Loucy (cell line): Measurements from ENCODE around the gene PDLIM7.

Experiments used
- H2AFZ ChIP-seq: fragments of 200-600 bp; sonication (generic); 2 replicates; pipeline ENCODE4 v1.6.0; 2016; ENCODE audit warnings: antibody characterized with exemption, mild to moderate bottlenecking, low read length, moderate library complexity
- H3F3A ChIP-seq: fragments of 200-600 bp; 2 replicates; pipeline ENCODE4 v1.6.0; 2016; ENCODE audit warnings: antibody characterized with exemption, low read depth, mild to moderate bottlenecking
- H3K27me3 ChIP-seq: fragments of 200-600 bp; sonication (generic); 2 replicates; pipeline ENCODE4 v1.6.1; 2014; ENCODE audit warnings: low read length, mild to moderate bottlenecking; ENCODE audit not compliant: insufficient read depth, poor library complexity, severe bottlenecking
- H3K36me3 ChIP-seq: fragments of 200-600 bp; sonication (generic); 2 replicates; pipeline ENCODE4 v1.6.1; 2016; ENCODE audit warnings: low read length; ENCODE audit not compliant: insufficient read depth
- H3K4me1 ChIP-seq: fragments of 200-600 bp; sonication (generic); 2 replicates; pipeline ENCODE4 v1.5.1; 2014; ENCODE audit warnings: low read length, mild to moderate bottlenecking; ENCODE audit not compliant: insufficient read depth, poor library complexity, severe bottlenecking
- H3K4me2 ChIP-seq: fragments of 200-600 bp; sonication (generic); 2 replicates; pipeline ENCODE4 v1.6.0; 2014; ENCODE audit warnings: antibody characterized with exemption, low read length, low read depth, mild to moderate bottlenecking; ENCODE audit not compliant: poor library complexity, severe bottlenecking
- H3K4me3 ChIP-seq: fragments of 200-600 bp; sonication (generic); 2 replicates; pipeline ENCODE4 v1.5.1; 2014; ENCODE audit warnings: low read length, mild to moderate bottlenecking, mixed read lengths; ENCODE audit not compliant: poor library complexity, severe bottlenecking
- H3K79me2 ChIP-seq: fragments of 200-600 bp; sonication (generic); 2 replicates; pipeline ENCODE4 v1.6.1; 2014; ENCODE audit warnings: low read length; ENCODE audit not compliant: insufficient read depth
- H3K9ac ChIP-seq: fragments of 200-600 bp; sonication (generic); 2 replicates; pipeline ENCODE4 v1.6.0; 2014; ENCODE audit warnings: mild to moderate bottlenecking, low read depth, low read length, moderate library complexity; ENCODE audit not compliant: poor library complexity, severe bottlenecking
- H3K9me2 ChIP-seq: fragments of 200-600 bp; sonication (generic); replicated peaks from 2 replicates; pipeline ENCODE4 v1.6.1; 2016; ENCODE audit warnings: low read depth, low read length, mixed read lengths
- H3K9me3 ChIP-seq: fragments of 200-600 bp; sonication (generic); 2 replicates; pipeline ENCODE4 v1.6.1; 2014; ENCODE audit warnings: mild to moderate bottlenecking, antibody characterized with exemption, low read length, low read depth; ENCODE audit not compliant: insufficient read depth
- H4K20me1 ChIP-seq: fragments of 200-600 bp; sonication (generic); 2 replicates; pipeline ENCODE4 v1.6.0; 2014; ENCODE audit warnings: antibody characterized with exemption, low read length, mild to moderate bottlenecking; ENCODE audit not compliant: insufficient read depth, poor library complexity, severe bottlenecking
- CTCF ChIP-seq: fragments of 200-600 bp; sonication (generic); conservative IDR thresholded peaks from 2 replicates; pipeline ENCODE4 v1.5.1; 2014; ENCODE audit warnings: mild to moderate bottlenecking, antibody characterized with exemption, low read length
- EZH2phosphoT487 ChIP-seq: fragments of 200-600 bp; IDR thresholded peaks from 2 replicates; pipeline ENCODE4 v1.6.1; 2018; ENCODE audit warnings: antibody characterized with exemption, mild to moderate bottlenecking, moderate library complexity, borderline replicate concordance

Gene PDLIM7

DNA sequence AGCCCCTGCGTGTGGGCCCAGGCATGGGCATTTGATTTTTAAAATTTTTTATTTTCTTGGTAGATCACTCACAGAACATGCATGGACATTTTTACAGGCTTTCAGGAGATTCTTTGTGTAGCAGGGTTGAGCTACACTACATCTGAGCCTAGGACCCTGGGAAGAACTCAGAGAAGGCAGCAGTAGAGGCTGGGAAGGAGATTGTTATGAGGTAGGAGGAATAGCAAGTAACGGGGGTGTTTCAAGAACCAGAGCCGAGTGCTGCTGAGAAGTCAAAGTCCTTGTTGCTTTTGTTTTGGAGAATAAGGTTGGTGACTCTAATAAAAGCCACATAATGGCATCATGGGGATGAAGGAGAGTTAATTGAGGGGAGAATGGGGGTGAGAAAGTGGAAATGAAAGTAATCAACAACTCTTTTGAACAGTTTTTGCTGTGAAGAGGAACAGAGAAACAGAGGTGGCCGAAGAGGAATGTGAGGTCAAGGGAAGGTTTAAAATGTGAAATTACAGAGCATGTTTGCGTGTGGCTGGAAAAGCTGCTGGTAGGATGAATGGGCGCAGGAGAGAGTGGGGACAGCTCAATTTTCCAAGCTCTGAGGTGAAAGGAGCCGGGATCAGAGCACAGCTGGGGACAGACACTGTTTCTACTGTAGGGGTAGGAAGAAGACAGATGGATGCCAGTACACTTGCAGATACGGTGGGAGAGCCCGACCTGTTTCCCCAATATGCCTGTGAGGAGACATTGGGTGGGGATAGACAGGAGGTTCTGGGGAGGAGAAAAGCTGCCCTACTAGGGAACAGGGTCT, 4.7 kb upstream of the PDLIM7 start:
- H3K9ac ChIP-seq: no peak overlapping the region
- no peaks in the 10 kb centered on the region for H3K79me2 ChIP-seq
- no peak for TF ChIP-seq CTCF
- no peak for TF ChIP-seq EZH2phosphoT487
- no peaks in the 10 kb centered on the region for H4K20me1 ChIP-seq
- no peaks in the 10 kb centered on the region for H3K4me1 ChIP-seq
- no peaks in the 10 kb centered on the region for H3K9me3 ChIP-seq
- no peaks in the 10 kb centered on the region for H3K27me3 ChIP-seq
- no peak overlapping the region for H3K4me3 ChIP-seq
- no peak overlapping the region for H2AFZ ChIP-seq
- no peaks in the 10 kb centered on the region for H3F3A ChIP-seq
- H3K9me2 ChIP-seq: no peaks in the 10 kb centered on the region
- no peak overlapping the region for H3K4me2 ChIP-seq
- no peaks in the 10 kb centered on the region for H3K36me3 ChIP-seq

DNA sequence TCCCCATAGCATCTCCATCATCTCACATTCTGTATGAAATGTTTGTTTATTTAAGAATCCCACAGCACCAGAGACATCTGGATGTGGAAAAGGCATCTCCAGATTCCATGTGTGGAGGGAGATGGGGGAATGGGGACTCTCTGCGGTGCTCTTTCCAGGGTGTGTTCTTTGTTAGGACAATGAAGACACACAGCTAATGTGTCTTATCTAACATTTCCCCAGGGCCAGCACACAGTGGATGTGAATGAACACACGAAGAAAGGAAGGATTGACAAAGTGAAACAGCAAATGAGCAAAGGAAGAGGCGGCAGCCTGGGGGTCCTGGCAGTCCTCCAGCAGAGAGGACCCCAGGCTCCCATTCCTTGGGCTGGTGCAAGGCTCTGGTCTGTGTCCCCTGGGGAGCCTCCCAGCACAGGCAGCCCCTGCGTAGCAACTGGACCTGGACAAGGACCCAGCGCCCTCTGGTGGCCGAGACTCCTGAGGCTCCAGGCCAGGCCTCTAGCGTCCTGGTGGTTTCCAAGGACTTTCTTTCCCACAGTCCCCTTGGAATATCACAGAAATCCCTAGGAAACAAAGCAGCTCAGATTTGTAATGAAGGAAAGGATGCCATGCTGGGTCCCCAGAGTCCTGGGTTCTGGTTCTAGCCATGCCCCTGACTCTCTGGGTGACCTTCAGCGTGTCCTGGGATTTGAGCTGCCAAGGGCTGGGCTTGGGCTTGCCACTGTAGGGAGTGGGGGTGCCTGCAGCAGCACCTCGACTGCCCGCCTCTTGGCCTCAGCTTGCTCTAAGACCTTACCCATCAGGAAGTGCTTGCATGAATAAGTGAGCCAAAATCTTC, 3.5 kb upstream of the PDLIM7 start:
- Histone ChIP-seq H3K4me2 (no peak overlapping the region), H3K36me3 (no peaks in the 10 kb centered on the region), H2AFZ (no peak overlapping the region), H3F3A (no peaks in the 10 kb centered on the region), H3K9me2 (no peaks in the 10 kb centered on the region), H3K4me1 (no peaks in the 10 kb centered on the region), H3K9ac (no peak overlapping the region), H3K79me2 (peaks cover 8% of the 10 kb centered on the region; the same call in 1 of the 2 replicates), H3K27me3 (no peaks in the 10 kb centered on the region), H3K9me3 (no peaks in the 10 kb centered on the region), H4K20me1 (no peaks in the 10 kb centered on the region), H3K4me3 (no peak overlapping the region)
- TF ChIP-seq CTCF: peak; percentile 75
- TF ChIP-seq EZH2phosphoT487: no peak

DNA sequence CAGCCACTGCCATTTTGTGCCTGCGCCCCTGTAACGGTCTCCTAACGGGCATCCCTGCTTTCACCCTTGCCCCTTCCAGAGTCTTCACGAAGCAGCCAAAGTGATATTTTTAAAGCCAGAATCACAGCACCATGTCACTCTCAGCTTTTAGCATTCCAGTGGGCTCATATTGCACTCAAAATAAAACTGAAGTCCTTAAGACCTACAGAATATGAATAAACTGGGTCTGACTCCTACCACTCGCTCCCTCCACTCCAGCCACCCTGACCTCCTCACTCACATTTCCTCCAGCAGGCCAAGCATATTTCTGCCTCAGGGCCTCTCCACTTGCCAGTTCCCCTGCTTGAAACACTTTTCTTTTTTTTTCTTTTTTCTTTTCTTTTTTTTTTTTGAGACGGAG, 2.4 kb upstream of the PDLIM7 start:
- TF ChIP-seq EZH2phosphoT487 (no peak), CTCF (no peak)
- Histone ChIP-seq H3K36me3 (no peaks in the 10 kb centered on the region), H3K4me1 (peaks cover 3% of the 10 kb centered on the region), H3K9me2 (no peaks in the 10 kb centered on the region), H3K9ac (no peak overlapping the region), H3K27me3 (no peaks in the 10 kb centered on the region), H2AFZ (no peak overlapping the region), H3K79me2 (peaks cover 17% of the 10 kb centered on the region; the same call in 1 of the 2 replicates), H3K4me2 (no peak overlapping the region), H4K20me1 (peaks cover 6% of the 10 kb centered on the region), H3K9me3 (no peaks in the 10 kb centered on the region), H3F3A (no peaks in the 10 kb centered on the region), H3K4me3 (no peak overlapping the region)
